Caco-2 (cell line): ENCODE data around the gene TMEM132C. TPM values are rescaled to one million over a fixed set of nuclear protein-coding genes. Genes with fewer than 3 reads are reported as not detected.

Source experiments
- BruUV-seq: library from RNA; stranded (reverse); fragments of 400-500 nt; replicated peaks from 2 replicates; lab custom pipeline; 2021; lab: Mats Ljungman, UMichigan
- CTCF ChIA-PET: fragments of 300-600 bp; sonication (Branson Sonifier 250); formaldehyde crosslinking; loops from one replicate; lab custom pipeline; 2022; ENCODE audit warnings: antibody characterized with exemption; lab: Charles Lee
- POLR2A ChIA-PET: fragments of 300-600 bp; sonication (Branson Sonifier 250); formaldehyde crosslinking; loops from one replicate; lab custom pipeline; 2022; ENCODE audit warnings: antibody characterized with exemption; lab: Charles Lee
- DNase-seq, 2 experiments: peaks; one replicate each; pipeline versions ENCODE4 v3.0.0 to v3.0.0-alpha.2; 2020 to 2022
- H3K27me3 ChIP-seq: replicated peaks from 2 replicates; pipeline ENCODE4 v1.6.0; 2011; ENCODE audit warnings: low read length; ENCODE audit not compliant: control insufficient read depth, insufficient read depth
- H3K36me3 ChIP-seq: 2 replicates; pipeline ENCODE4 v1.5.1; 2011; ENCODE audit warnings: low read length; ENCODE audit not compliant: control insufficient read depth, insufficient read depth
- H3K4me1 ChIP-seq: fragments of 250-450 bp; sonication (Bioruptor Pico); 2 replicates; pipeline ENCODE4 v1.5.1; 2020; ENCODE audit warnings: mild to moderate bottlenecking
- H3K4me3 ChIP-seq: 2 replicates; pipeline ENCODE4 v1.5.1; 2011; ENCODE audit warnings: low read depth, mild to moderate bottlenecking, control low read depth, low read length
- H3K9me3 ChIP-seq: fragments of 250-450 bp; sonication (Bioruptor Pico); 2 replicates; pipeline ENCODE4 v1.5.1; 2020; ENCODE audit warnings: mild to moderate bottlenecking, moderate library complexity
- H3K27ac Mint-ChIP-seq: one replicate; pipeline ENCODE4 v1.8.0; 2022; ENCODE audit warnings: mixed read lengths; ENCODE audit not compliant: unreplicated experiment
- H3K27me3 Mint-ChIP-seq: one replicate; pipeline ENCODE4 v1.8.0; 2022; ENCODE audit warnings: mixed read lengths; ENCODE audit not compliant: insufficient read depth, unreplicated experiment
- H3K36me3 Mint-ChIP-seq: one replicate; pipeline ENCODE4 v1.8.0; 2022; ENCODE audit warnings: mild to moderate bottlenecking, mixed read lengths; ENCODE audit not compliant: insufficient read depth, unreplicated experiment
- H3K4me1 Mint-ChIP-seq: one replicate; pipeline ENCODE4 v1.8.0; 2022; ENCODE audit warnings: low read depth, mixed read lengths; ENCODE audit not compliant: unreplicated experiment
- H3K4me3 Mint-ChIP-seq: one replicate; pipeline ENCODE4 v1.8.0; 2022; ENCODE audit warnings: mild to moderate bottlenecking, moderate library complexity, mixed read lengths; ENCODE audit not compliant: unreplicated experiment
- H3K9me3 Mint-ChIP-seq: one replicate; pipeline ENCODE4 v1.8.0; 2022; ENCODE audit warnings: mixed read lengths; ENCODE audit not compliant: unreplicated experiment
- CTCF ChIP-seq, 2 experiments: fragments of 200-600 bp in 1 of 2; IDR thresholded peaks; 1 replicate in 1 of 2; 2 replicates in 1 of 2; pipeline versions ENCODE4 v1.5.1 to v1.8.0; 2011 to 2022; ENCODE audit warnings: antibody characterized with exemption in 1 of 2, control low read depth in 1 of 2, inconsistent platforms in 1 of 2, low read depth in 1 of 2, low read length in 1 of 2, mild to moderate bottlenecking in 1 of 2, moderate library complexity in 1 of 2; ENCODE audit not compliant: insufficient read depth in 1 of 2, severe bottlenecking in 1 of 2, unreplicated experiment in 1 of 2
- intact Hi-C: fragments of 100-400 bp; cut with micrococcal nuclease; formaldehyde crosslinking; loops from one replicate; pipeline ENCODE4 v1.10.0; 2022; ENCODE audit not compliant: unreplicated experiment
- total RNA-seq: library from RNA; stranded (reverse); gene quantifications from 2 replicates; pipeline ENCODE4 v1.2.3, GENCODE V29; 2022

The TMEM132C gene
- total RNA-seq, 1 experiment from 2014 or later, result not detected

- no peak for TF ChIP-seq CTCF (IDR thresholded peaks at IDR 0.05; ENCODE audit: insufficient read depth in 1 of 2, low read depth in 1 of 2, low read length in 1 of 2, severe bottlenecking in 1 of 2, unreplicated experiment in 1 of 2)
- Mint-ChIP-seq H3K36me3 (no peaks in the 10 kb centered on the region), H3K9me3 (peaks cover 10% of the 10 kb centered on the region), H3K27ac (no peak overlapping the region), H3K27me3 (no peaks in the 10 kb centered on the region), H3K4me1 (no peaks in the 10 kb centered on the region), H3K4me3 (no peak overlapping the region)
- no TSS peak for BruUV-seq
- H3K9me3 ChIP-seq, result no peaks in the 10 kb centered on the region
- no peak overlapping the region for H3K4me3 ChIP-seq
- DNase-seq, result no peak
- H3K4me1 ChIP-seq, result no peaks in the 10 kb centered on the region
- H3K27me3 ChIP-seq, result no peaks in the 10 kb centered on the region; the same call in 1 of the 2 replicates
- POLR2A ChIA-PET, result no interaction called here
- intact Hi-C loops, result no loop called here
- CTCF ChIA-PET, result no interaction called here
- H3K36me3 ChIP-seq, result no peaks in the 10 kb centered on the region
Measured at GRCh38 chr12:128698301-128698972, 431.5 kb downstream of the TMEM132C start.

DNA sequence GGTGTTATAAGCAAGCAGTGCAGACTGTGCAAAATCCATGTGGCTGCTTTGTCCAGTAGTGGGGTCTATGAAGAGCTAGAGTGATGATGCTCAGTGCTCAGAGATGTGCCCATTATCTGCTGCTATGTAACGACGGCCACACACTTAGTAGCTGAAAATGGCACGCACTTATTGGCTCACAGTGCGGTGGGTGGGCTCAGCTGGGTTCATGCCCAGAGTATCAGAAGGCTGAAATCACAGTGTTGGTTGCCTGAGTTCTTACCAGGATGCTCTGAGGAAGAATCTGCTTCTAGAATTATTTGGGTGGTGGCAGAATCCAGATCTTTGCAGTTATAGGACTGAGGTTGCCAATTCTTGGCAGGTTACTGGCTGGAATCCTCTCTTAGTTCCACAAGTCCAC is 432.1 kb downstream of the TMEM132C start:
- Mint-ChIP-seq H3K9me3 (peaks cover 10% of the 10 kb centered on the region), H3K36me3 (no peaks in the 10 kb centered on the region), H3K27me3 (no peaks in the 10 kb centered on the region), H3K4me3 (no peak overlapping the region), H3K4me1 (no peaks in the 10 kb centered on the region), H3K27ac (no peak overlapping the region)
- H3K9me3 ChIP-seq, result no peaks in the 10 kb centered on the region
- no TSS peak for BruUV-seq
- no peak overlapping the region for H3K4me3 ChIP-seq
- DNase-seq, result no peak
- no peak for TF ChIP-seq CTCF (IDR thresholded peaks at IDR 0.05; ENCODE audit: insufficient read depth in 1 of 2, low read depth in 1 of 2, low read length in 1 of 2, severe bottlenecking in 1 of 2, unreplicated experiment in 1 of 2)
- no peaks in the 10 kb centered on the region for H3K36me3 ChIP-seq
- H3K4me1 ChIP-seq, result no peaks in the 10 kb centered on the region
- CTCF ChIA-PET, result no interaction called here
- no peaks in the 10 kb centered on the region; the same call in 1 of the 2 replicates for H3K27me3 ChIP-seq
- POLR2A ChIA-PET, result no interaction called here
- intact Hi-C loops, result no loop called here

DNA sequence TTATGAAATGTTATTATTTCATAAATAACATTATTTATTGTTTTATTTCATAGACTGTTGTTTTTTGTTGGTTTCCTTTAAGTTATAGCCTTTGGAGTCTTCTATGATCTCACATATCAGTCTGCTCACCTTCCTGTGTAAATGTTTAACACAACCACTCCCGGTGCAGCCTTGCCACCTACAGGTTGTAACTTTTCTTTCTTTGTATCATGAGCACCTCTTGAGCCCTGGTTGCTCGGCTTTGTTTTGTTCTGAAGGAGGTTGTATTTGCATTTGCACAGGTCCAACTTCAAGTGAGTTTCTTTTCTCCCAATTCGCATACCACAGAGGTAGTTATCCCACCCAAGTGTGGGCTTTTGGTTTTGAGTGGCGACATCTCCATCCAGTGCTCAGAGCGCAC is 435.4 kb downstream of the TMEM132C start:
- no peaks in the 10 kb centered on the region for H3K9me3 Mint-ChIP-seq
- H3K36me3 Mint-ChIP-seq, result no peaks in the 10 kb centered on the region
- H3K4me1 Mint-ChIP-seq, result no peaks in the 10 kb centered on the region
- H3K27ac Mint-ChIP-seq, result no peak overlapping the region
- no peak for TF ChIP-seq CTCF (IDR thresholded peaks at IDR 0.05; ENCODE audit: insufficient read depth in 1 of 2, low read depth in 1 of 2, low read length in 1 of 2, severe bottlenecking in 1 of 2, unreplicated experiment in 1 of 2)
- no peak overlapping the region for H3K4me3 Mint-ChIP-seq
- CTCF ChIA-PET, result no interaction called here
- POLR2A ChIA-PET, result no interaction called here
- Histone ChIP-seq H3K4me1 (no peaks in the 10 kb centered on the region), H3K36me3 (no peaks in the 10 kb centered on the region), H3K4me3 (no peak overlapping the region), H3K9me3 (no peaks in the 10 kb centered on the region), H3K27me3 (no peaks in the 10 kb centered on the region; the same call in 1 of the 2 replicates)
- DNase-seq, result no peak
- H3K27me3 Mint-ChIP-seq, result no peaks in the 10 kb centered on the region
- intact Hi-C loops, result no loop called here
- BruUV-seq, result no TSS peak
